ENCODE data around the gene CILP. TPM values are rescaled to one million over a fixed set of nuclear protein-coding genes. Genes with fewer than 3 reads are reported as not detected.

The CILP gene
- total and polyA plus RNA-seq, 2 of the 13 experiments (the other 11 are each of a cell fraction or from before 2014, with no cell fraction given): 0.03 TPM; not detected in 1

DNA sequence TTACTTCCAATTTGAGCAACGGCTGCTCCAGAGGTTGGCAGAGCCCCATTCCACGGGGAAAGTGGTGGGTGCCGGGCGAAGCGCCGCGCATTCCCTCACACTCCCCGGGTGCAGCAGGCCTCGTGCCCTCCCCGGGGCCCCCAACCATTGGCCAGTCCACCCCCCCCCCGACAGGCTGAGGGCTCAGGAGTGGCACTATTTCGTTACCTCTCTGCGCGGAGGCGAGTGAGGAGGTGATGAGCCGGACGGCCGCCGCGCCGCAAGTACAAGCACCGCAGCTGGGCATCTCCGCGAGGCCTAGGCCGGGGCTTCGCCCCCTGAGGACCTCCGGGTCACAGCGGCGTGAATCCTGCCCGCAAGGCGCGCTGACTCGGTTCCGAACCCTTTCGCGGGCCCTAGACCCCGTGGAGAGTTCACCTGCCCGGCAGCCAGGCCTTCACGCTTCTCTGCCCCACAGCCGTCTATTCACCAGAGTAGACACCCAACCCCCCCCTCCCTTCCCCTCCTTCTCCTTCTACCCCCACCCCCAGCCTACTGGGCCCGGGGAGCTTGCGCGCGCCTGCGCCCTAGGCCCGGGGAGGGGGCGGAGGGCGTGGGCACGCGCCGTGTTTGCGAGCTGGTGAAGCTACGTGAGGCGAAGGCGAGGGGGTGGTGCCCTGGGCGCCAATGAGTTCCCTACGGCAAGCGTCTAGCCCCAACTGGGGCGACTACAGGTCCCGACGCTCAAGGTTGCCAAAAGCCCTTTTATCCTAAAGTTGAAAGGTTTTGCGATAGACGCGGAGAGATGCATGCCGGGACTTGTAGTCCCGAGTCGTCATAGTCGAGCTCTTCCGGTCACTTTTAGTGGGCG is 26.2 kb downstream of the CILP start, which contains the start of gene CLPX (continued):
- no peak for TF ChIP-seq JDP2 (CRISPR knock-in tag; IDR thresholded peaks at IDR 0.05; ENCODE audit: borderline replicate concordance)
- TF ChIP-seq TEAD2 (CRISPR knock-in tag; IDR thresholded peaks at IDR 0.05): no peak
- no peak for TF ChIP-seq HMG20A (CRISPR knock-in tag; IDR thresholded peaks at IDR 0.05; ENCODE audit: borderline replicate concordance)
- no peak for TF ChIP-seq HOXA7 (CRISPR knock-in tag; IDR thresholded peaks at IDR 0.05)
- TF ChIP-seq, protein P1, sequence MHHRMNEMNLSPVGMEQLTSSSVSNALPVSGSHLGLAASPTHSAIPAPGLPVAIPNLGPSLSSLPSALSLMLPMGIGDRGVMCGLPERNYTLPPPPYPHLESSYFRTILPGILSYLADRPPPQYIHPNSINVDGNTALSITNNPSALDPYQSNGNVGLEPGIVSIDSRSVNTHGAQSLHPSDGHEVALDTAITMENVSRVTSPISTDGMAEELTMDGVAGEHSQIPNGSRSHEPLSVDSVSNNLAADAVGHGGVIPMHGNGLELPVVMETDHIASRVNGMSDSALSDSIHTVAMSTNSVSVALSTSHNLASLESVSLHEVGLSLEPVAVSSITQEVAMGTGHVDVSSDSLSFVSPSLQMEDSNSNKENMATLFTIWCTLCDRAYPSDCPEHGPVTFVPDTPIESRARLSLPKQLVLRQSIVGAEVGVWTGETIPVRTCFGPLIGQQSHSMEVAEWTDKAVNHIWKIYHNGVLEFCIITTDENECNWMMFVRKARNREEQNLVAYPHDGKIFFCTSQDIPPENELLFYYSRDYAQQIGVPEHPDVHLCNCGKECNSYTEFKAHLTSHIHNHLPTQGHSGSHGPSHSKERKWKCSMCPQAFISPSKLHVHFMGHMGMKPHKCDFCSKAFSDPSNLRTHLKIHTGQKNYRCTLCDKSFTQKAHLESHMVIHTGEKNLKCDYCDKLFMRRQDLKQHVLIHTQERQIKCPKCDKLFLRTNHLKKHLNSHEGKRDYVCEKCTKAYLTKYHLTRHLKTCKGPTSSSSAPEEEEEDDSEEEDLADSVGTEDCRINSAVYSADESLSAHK (CRISPR knock-in tag; IDR thresholded peaks at IDR 0.05; ENCODE audit: borderline replicate concordance): no peak
- no peak for TF ChIP-seq SMAD9 (CRISPR knock-in tag; IDR thresholded peaks at IDR 0.05)
- TF ChIP-seq, protein P2, sequence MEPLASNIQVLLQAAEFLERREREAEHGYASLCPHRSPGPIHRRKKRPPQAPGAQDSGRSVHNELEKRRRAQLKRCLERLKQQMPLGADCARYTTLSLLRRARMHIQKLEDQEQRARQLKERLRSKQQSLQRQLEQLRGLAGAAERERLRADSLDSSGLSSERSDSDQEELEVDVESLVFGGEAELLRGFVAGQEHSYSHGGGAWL (CRISPR knock-in tag; IDR thresholded peaks at IDR 0.05): peak; percentile 26; the same call in 1 of the 2 replicates
- TF ChIP-seq MAFG (CRISPR knock-in tag; IDR thresholded peaks at IDR 0.05): no peak
- TF ChIP-seq ZNF747 (CRISPR knock-in tag; IDR thresholded peaks at IDR 0.05; ENCODE audit: borderline replicate concordance): 0 out of 2 replicates have a peak, but pooled peaks have one; percentile 46
- no peak for TF ChIP-seq JUND (CRISPR knock-in tag; IDR thresholded peaks at IDR 0.05)
- no peak for TF ChIP-seq MIER2 (CRISPR knock-in tag; IDR thresholded peaks at IDR 0.05)
- TF ChIP-seq KDM3A (CRISPR knock-in tag; IDR thresholded peaks at IDR 0.05; ENCODE audit: low read depth): no peak
- peak; percentile 65 for TF ChIP-seq HNRNPH1 (optimal IDR thresholded peaks at IDR 0.05; ENCODE audit: low read depth, low read length)
- no peak for TF ChIP-seq CTCF (CRISPR knock-in tag; IDR thresholded peaks at IDR 0.05)
- TF ChIP-seq ZNF563 (CRISPR knock-in tag; IDR thresholded peaks at IDR 0.05): peak; percentile 34
- no peak for TF ChIP-seq CHD2 (IDR thresholded peaks at IDR 0.05; ENCODE audit: low read depth, low read length)
- TF ChIP-seq ZMAT3 (CRISPR knock-in tag; conservative IDR thresholded peaks at IDR 0.05): no peak
- no peak for TF ChIP-seq KDM1A (CRISPR knock-in tag; IDR thresholded peaks at IDR 0.05)
- no peak for TF ChIP-seq RBM22 (optimal IDR thresholded peaks at IDR 0.05; ENCODE audit: low read length)
- TF ChIP-seq DMTF1 (CRISPR knock-in tag; IDR thresholded peaks at IDR 0.05): no peak
- no peak for TF ChIP-seq CAMTA2 (CRISPR knock-in tag; IDR thresholded peaks at IDR 0.05; ENCODE audit: borderline replicate concordance)
